GM12892 (cell line): ENCODE data around the gene SYT2.

Experiments used
- POLR2A ChIP-seq: IDR thresholded peaks from 2 replicates; pipeline ENCODE4 v1.6.1; 2011; ENCODE audit warnings: low read depth, low read length, control low read depth
- POLR2AphosphoS5 ChIP-seq: IDR thresholded peaks from 2 replicates; pipeline ENCODE4 v1.6.1; 2011; ENCODE audit warnings: low read depth, low read length, control low read depth
- TAF1 ChIP-seq: IDR thresholded peaks from 2 replicates; pipeline ENCODE4 v1.6.1; 2011; ENCODE audit warnings: low read depth, mild to moderate bottlenecking, control low read depth, low read length, borderline replicate concordance

GRCh38 chr1:202567738-202568137 lies 142.5 kb downstream of the SYT2 start:
- TF ChIP-seq POLR2AphosphoS5 (no peak), POLR2A (no peak), TAF1 (no peak)
